ENCODE results near the gene PDE4C.
A peak's percentile ranks its signal among the peaks of the same experiment; 100 is the strongest.
"Not testable (repeated sequence)": the region's sequence is repeated elsewhere in the genome, so short reads cannot be mapped to it uniquely, and the experiment has no call there.

Gene PDE4C

DNA sequence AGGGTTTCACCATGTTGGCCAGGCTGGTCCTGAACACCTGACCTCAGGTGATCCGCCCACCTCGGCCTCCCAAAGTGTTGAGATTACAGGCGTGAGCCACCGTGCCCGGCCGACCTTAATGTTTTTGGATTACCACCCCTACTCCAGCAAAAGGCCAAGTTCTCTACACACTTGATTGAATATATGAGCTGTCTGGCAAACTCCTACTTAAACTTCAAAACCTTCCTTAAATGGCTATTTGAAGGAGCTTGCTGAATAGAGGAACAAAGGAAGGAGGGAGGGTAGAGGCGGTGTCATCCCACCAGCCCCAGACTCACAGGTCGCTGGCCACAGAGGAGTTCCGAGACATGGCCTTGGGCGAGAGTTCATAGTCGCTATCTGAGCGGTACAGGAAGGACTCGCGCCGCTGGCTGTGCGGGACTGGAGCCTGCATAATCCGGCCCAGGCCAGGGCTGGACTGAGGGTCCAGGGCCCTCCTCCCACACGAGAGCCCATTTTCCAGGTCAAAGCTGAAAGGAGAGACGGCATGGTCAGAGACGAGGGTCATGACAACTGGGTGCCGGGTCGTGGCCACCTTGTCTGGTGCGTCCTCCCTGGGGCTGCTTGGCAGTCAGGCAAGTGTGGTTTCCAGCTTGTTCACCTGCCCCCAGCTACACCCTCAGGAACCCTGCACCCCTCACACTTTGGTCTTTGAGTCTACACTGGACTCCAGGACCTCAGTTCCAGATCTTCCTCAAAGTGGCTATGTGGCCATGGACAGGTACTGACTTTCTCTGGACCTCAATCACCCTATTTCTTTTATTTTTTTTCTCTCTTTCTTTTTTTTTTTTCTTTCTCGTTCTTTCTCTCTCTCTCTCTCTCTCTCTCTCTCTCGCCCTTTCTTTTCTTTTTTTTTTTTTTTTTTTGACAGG is 4.2 kb downstream of the PDE4C start:
- no peak for DNase-seq

DNA sequence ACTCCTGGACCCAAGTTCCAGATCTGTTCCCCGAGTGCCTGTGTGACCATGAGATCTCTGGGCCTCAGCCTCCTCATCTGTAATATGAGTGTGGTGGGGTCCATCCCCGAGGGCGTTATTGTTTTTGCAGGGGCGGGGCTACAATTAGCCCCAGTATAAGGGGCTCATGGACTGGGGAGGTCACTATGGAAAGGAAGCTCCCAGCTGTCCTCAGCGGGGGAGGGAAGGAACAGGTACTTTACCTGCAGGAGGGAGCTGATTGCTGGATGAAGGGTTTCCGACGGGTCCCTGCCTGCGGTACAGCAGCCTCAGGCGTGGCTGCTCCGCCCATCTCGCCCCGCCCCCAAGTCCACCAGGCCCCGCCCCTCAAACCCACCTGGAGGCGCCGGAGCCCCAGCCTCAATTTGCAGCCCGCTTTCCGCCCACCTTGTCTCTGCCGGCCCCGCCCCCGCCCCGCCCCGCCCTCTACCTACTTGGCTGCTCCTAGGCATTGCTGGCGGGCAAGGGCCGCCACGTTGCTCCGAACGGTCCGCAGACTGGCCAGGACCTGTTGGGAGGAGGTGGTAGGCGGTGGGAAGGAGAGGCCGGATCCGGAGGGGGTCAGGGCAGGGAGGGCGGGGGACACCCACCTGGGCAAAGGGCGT is 5.5 kb downstream of the PDE4C start:
- DNase-seq: no peak

DNA sequence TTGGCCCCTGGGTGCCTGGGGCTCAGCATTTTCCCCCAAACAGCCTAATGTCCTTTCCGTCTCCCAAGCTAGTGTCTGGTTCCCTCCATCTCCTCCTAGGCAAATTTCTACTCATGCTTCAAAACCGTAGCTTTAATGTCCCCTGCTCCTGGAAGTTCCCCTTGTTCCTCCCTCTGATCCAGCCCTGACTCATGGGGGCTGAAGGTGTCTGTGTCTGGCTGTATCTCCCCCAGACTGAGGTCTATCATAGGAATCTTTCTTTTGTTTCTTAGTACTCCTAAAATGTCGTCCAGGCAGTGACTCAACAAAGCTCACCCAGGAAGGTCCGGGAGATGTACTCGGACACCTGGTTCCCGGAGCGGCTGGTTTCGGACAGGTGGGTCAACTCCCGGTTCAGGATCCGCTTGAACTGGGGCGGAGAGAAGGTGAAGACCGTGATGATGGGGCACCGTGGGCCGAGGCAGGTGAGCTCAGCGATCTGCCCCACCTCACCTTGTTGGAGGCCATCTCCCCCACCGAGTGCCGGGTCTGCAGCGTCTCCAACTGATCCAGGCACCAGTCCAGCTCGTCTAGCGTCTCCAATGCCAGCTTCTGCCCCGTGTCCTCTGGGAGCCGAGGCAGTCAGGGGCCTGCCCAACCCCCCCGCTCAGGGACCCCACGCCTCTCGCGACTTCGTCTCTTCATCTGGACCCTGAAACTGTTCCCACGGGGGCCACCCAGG is 6.2 kb downstream of the PDE4C start:
- DNase-seq: no peak

DNA sequence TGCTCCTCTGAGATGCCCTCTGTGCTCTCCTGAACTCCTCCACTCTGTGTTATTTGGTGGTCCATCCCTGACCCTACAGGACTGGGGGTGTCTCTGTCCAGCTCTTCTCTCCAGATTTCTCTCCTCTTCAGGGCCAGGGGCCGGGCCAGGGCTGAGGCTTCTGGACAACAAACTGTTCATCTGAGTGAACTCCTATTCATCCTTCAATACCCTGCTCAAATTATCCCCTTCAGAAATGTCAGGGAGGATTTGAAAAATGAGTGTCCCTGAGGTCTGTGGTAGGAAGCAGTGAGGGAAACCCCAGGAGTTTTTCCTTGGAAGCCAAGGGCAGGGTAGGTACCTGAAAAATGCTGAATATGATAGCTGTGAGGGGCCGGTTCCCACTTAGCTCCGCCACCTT is 7.6 kb downstream of the PDE4C start:
- no peak for DNase-seq

DNA sequence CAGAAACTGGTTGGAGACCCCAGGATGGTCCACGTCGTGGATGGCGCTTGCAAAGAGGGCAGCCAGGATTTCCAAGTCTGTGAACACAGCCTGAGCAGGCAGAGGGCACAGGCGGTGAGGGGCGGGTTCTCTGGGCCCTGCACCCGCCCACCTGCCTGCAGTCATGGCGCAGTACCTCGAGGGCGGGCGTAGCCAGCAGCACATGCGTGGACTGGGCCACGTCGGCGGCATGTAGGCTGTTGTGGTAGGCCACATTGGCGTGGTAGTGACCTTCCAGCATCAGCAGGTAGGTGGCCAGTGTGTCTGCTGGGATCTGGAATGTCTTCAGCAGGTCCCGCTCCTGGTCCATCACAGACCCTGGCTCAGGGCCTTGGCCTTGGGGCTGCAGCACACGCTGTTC is 8.1 kb downstream of the PDE4C start:
- no peak for DNase-seq

DNA sequence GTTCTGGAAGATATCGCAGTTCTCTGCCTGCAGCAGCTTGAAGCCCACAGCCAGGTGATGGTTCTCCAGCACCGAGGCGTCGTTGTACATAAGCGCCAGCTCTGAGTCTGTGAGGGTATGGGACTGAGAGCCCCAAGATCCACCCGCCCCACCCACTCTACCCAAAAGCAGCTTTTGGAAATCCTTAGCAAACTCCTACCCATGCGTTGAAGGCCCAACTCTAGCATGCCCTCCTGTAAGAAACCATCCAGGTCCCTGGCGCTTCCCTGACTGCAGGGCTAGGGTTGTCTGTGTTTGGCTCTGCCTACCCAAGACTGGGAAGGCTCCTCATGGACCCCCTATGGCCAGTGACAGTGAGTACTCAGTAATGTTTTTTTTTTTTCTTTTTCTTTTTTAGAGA is 9.4 kb downstream of the PDE4C start:
- DNase-seq: no peak

GRCh38 chr19:18214779-18215433 is 11.3 kb downstream of the PDE4C start:
- no peak for DNase-seq

DNA sequence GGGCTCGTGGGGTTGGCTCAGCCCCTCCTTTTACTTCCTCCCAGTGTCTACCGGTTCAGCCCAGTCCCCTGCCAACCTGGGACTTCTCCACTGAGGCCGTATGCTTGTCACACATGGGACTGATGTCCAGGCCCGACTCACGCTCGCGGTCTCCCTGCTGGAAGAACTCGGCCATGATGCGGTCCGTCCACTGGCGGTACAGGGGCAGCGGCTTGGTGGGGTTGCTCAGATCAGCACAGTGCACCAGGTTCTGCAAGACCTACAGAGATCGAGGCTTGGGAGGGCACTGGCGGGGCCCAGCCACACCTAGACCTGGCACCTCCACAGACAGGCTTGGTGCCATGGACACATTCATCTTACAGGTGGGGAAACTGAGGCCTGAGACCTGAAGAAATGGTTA is 14.6 kb downstream of the PDE4C start:
- no peak for DNase-seq

DNA sequence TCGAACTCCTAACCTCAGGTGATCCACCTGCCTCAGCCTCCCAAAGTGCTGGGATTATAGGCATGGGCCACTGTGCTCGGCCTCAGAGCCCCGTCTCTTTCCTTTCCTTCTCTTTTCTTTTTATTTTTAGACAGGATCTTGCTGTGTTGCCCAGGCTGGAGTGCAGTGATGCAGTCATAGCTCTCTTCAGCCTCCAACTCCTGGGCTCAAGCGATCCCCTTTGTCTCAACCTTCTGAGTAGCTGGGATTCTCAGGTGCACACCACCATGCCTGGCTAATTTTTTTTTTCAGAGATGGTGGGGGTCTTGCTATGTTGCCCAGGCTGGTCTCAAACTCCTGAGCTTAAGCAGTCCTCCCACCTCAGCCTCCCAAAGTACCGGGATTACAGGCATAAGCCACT is 16.3 kb downstream of the PDE4C start:
- DNase-seq: not testable (repeated sequence)

GRCh38 chr19:18208098-18208951 is 17.9 kb downstream of the PDE4C start:
- peak; percentile 37 for DNase-seq

- no peak for DNase-seq
These were observed 20.2 kb downstream of the PDE4C start for GRCh38 chr19:18206018-18206417.

- peak; percentile 42 for DNase-seq
These were observed 20.9 kb downstream of the PDE4C start for GRCh38 chr19:18205200-18205892.

DNA sequence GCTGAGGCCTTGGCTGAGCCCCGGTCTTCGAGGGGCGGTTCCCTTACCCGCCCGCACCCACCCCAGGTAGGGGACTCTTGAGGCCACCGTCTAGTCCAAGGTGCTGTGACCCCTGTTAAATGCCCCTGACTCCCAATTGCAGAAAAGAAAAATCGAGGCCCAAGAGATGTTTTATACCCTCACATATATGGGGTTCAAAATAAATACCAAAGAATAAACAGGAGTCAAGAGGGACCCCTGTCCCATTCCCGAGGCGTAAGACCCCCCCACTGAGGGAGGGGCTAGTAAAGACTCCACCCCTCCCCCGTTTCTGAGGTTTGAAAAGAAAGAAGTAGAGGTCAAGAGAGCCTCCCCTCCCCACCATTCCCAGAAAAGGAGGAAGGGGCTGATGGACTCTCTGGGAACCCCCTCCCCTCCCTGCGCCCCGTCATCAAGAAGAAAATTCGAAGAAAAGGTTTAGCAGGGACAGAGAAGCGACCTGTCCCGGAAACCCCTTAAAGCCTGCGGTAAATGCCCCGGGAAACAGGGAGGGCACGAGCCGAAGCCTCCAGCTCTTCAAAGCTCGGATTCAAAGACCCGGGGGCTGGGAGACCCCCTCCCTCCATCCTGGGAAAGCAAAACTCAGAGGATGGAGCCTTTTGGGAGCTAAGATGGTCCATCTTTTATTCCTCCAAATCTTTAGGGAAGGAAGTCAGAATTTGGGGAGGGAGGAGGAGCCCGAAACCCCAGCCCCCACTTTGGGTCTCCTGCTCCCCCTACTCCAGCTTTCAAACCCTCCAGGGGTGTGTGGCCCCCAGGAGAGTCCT is 21.6 kb downstream of the PDE4C start:
- no peak for DNase-seq

DNA sequence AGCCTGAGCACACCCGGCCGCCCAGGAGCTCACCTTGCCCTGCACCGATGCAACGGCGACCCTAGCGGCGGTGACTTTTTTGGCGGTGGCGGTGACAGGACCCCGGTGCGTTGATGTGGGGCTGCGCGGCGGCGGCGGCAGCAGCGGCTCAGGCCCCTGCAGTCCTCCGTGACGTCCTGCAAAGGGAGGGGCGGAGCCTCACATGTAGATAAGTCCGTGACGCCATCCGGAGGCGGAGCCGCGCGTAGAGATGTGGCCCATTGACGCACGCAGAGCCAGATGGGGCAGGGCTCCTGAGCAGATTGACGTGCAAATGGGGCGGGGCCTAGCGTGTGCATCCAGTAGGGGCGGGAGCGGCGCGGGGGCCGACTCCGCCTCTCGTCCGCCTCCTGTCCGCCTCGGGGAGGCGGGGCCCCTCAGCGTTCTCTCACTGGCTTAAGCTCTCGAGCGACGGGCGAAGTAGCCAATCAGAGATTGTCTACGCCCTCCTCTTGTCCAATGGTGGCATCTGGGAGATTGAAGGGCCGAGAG is 22.3 kb downstream of the PDE4C start, which contains the start of gene RAB3A:
Gene RAB3A, minus strand, starts transcription at position 180 of the 531 bp plus-strand sequence. CDS start 1,302 bp downstream, outside the sequence.
- DNase-seq: peak; percentile 99

GRCh38 chr19:18203408-18203862 is 22.8 kb downstream of the PDE4C start:
- DNase-seq: no peak

- no peak for DNase-seq
These were observed 23.3 kb downstream of the PDE4C start for GRCh38 chr19:18202778-18203407.

DNA sequence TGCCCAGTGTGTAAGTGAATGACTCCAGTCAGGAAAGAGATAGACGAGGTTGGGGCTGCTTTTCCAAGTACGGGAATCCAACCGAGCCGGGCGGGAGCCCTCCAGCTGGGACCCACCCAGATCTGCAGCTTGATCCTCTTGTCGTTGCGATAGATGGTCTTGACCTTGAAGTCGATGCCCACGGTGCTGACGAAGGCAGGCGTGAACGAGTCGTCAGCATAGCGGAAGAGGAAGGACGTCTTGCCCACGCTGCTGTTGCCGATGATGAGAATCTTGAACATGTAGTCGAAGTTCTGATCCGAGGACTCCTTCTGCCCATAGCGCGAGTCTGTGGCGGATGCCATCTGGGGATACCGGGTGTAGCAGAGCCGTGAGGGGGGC is 23.9 kb downstream of the PDE4C start:
- no peak for DNase-seq

DNA sequence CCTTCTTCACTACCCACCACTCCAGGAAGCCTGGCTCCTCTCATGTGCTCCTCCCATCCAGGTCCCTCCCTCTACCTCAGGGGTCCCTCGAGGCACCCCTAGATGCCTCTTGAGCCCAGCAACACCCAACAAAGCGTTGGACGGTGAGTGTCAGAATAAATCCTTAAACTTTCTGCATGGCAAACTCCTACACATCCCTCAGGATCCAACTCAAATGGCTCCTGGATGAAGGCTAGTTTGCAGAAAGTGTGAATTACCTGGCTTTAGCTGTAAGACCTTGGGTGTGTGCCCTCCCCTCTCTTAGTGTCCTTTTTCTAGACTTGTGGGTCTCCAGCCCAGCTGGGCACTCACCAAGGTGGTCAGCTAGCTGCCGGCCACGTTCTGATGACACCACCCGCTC is 27.9 kb downstream of the PDE4C start:
- DNase-seq: no peak

DNA sequence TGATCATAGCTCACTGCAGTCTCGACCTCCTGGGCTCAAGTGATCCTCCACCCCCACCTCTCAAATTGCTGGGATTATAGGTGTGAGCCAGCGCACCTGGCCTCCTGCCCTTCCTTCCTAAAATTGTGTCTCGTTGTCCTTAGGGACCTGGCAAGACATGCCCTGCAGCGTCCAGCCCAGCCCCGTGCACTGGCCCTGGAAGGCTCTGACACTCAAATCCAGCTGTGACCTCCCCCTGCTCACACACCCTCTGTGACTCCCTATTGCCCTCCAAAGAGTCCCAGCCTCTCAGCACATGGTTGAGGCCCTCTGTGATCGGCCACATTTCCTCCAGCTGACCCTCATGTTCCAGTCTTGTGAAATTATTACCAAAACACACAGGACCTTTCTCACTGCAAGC is 28.3 kb downstream of the PDE4C start:
- no peak for DNase-seq

DNA sequence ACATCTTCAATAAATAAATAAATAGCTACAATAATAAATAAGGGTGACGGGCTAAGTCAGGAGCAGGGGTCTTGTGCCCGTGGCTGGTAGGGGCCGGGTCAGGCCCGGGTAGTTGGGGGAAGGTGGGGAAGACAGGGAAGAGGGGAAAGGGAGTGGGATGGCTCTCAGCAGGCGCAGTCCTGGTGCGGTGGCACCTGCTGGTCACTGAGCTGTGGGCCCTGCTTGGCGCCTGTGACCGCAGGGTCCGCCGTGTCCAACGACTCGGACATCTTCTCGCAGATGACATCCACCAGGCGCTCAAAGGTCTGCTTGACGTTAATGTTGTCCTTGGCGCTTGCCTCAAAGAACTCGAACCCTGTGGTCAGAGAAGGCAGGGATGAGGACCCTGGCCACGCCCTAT is 28.9 kb downstream of the PDE4C start:
- DNase-seq: no peak
